GM12878 (cell line): ENCODE measurements around the gene ARL17B. TPM values are rescaled to one million over a fixed set of nuclear protein-coding genes. Genes with fewer than 3 reads are reported as not detected.
A peak's percentile ranks its signal among the peaks of the same experiment; 100 is the strongest.

ENCODE experiments used
- ASH2L ChIP-seq: fragments of 300-600, 200-600 bp; sonication (generic); IDR thresholded peaks from 2 replicates; pipeline ENCODE4 v1.6.1; 2017; ENCODE audit warnings: low read depth, mild to moderate bottlenecking, borderline replicate concordance
- CREB1 ChIP-seq: IDR thresholded peaks from 2 replicates; pipeline ENCODE4 v1.6.1; 2012; ENCODE audit warnings: low read depth, mild to moderate bottlenecking, inconsistent platforms
- CREM ChIP-seq: IDR thresholded peaks from 2 replicates; pipeline ENCODE4 v1.6.1; 2014; ENCODE audit warnings: antibody characterized with exemption, low read depth
- E2F8 ChIP-seq: fragments of 450-650 bp; IDR thresholded peaks from 2 replicates; pipeline ENCODE4 v1.6.1; 2018; ENCODE audit warnings: mild to moderate bottlenecking, low read depth, moderate library complexity; ENCODE audit not compliant: partially characterized antibody
- EED ChIP-seq: sonication (generic); IDR thresholded peaks from 2 replicates; pipeline ENCODE4 v1.6.1; 2016; ENCODE audit warnings: antibody characterized with exemption, low read depth
- GABPA ChIP-seq: IDR thresholded peaks from 2 replicates; pipeline ENCODE4 v1.6.1; 2014; ENCODE audit warnings: antibody characterized with exemption, low read depth, mild to moderate bottlenecking, inconsistent platforms
- GATAD2B ChIP-seq: fragments of 450-650 bp; conservative IDR thresholded peaks from 2 replicates; pipeline ENCODE4 v1.6.1; 2017; ENCODE audit warnings: low read depth, mild to moderate bottlenecking, moderate library complexity
- IKZF2 ChIP-seq, 2 experiments: fragments of 450-650 bp; IDR thresholded peaks; 2 replicates each; pipeline ENCODE4 v1.6.1; 2017; ENCODE audit warnings: mild to moderate bottlenecking in 2 of 2, moderate library complexity in 2 of 2
- MEF2A ChIP-seq: IDR thresholded peaks from 2 replicates; pipeline ENCODE4 v1.6.1; 2011; ENCODE audit warnings: low read depth, mild to moderate bottlenecking, low read length, moderate library complexity; ENCODE audit not compliant: insufficient read depth
- MTA2 ChIP-seq: fragments of 450-650 bp; IDR thresholded peaks from 2 replicates; pipeline ENCODE4 v1.6.1; 2016; ENCODE audit warnings: low read depth, mild to moderate bottlenecking, moderate library complexity
- MTA3 ChIP-seq: IDR thresholded peaks from 2 replicates; pipeline ENCODE4 v1.6.1; 2012; ENCODE audit warnings: low read length, inconsistent platforms, borderline replicate concordance
- NBN ChIP-seq: fragments of 450-650 bp; IDR thresholded peaks from 2 replicates; pipeline ENCODE4 v1.6.1; 2016
- NFIC ChIP-seq: IDR thresholded peaks from 2 replicates; pipeline ENCODE4 v1.6.1; 2012; ENCODE audit warnings: low read depth, mild to moderate bottlenecking, inconsistent platforms, low read length, moderate library complexity
- PAX8 ChIP-seq: fragments of 450-650 bp; IDR thresholded peaks from 2 replicates; pipeline ENCODE4 v1.6.1; 2017; ENCODE audit warnings: mild to moderate bottlenecking, moderate library complexity
- PML ChIP-seq: IDR thresholded peaks from 2 replicates; pipeline ENCODE4 v1.6.1; 2012; ENCODE audit warnings: low read length, inconsistent platforms
- POLR2A ChIP-seq: IDR thresholded peaks from 2 replicates; pipeline ENCODE4 v1.6.1; 2011; ENCODE audit warnings: low read depth, mild to moderate bottlenecking, low read length
- POLR2AphosphoS5 ChIP-seq: IDR thresholded peaks from 2 replicates; pipeline ENCODE4 v1.6.1; 2011; ENCODE audit warnings: mild to moderate bottlenecking, low read length, inconsistent platforms
- RELB ChIP-seq: fragments of 450-650 bp; IDR thresholded peaks from 2 replicates; pipeline ENCODE4 v1.6.1; 2017; ENCODE audit warnings: low read depth, mild to moderate bottlenecking, moderate library complexity
- RUNX3 ChIP-seq: IDR thresholded peaks from 2 replicates; pipeline ENCODE4 v1.6.1; 2012; ENCODE audit warnings: low read length, inconsistent platforms
- SMAD1 ChIP-seq: fragments of 450-650 bp; IDR thresholded peaks from 2 replicates; pipeline ENCODE4 v1.6.1; 2018; ENCODE audit warnings: mild to moderate bottlenecking, low read depth; ENCODE audit not compliant: partially characterized antibody
- SMAD5 ChIP-seq: IDR thresholded peaks from 2 replicates; pipeline ENCODE4 v1.6.1; 2016; ENCODE audit warnings: antibody characterized with exemption, low read depth
- SMARCA5 ChIP-seq: fragments of 450-650 bp; IDR thresholded peaks from 2 replicates; pipeline ENCODE4 v1.6.1; 2017; ENCODE audit warnings: mild to moderate bottlenecking
- SP1 ChIP-seq: IDR thresholded peaks from one replicate; pipeline ENCODE4 v1.6.1; 2011; ENCODE audit warnings: low read depth, low read length
- TBL1XR1 ChIP-seq: IDR thresholded peaks from 2 replicates; pipeline ENCODE4 v1.6.1; 2012; ENCODE audit warnings: low read depth, low read length, improper control_type of control experiment
- ZBED1 ChIP-seq: IDR thresholded peaks from 2 replicates; pipeline ENCODE4 v1.6.1; 2016; ENCODE audit warnings: borderline replicate concordance
- ZNF207 ChIP-seq: fragments of 450-650 bp; IDR thresholded peaks from 2 replicates; pipeline ENCODE4 v1.6.1; 2014; ENCODE audit warnings: antibody characterized with exemption, mild to moderate bottlenecking, borderline replicate concordance
- ZNF217 ChIP-seq: fragments of 450-650 bp; IDR thresholded peaks from 2 replicates; pipeline ENCODE4 v1.6.1; 2017; ENCODE audit warnings: antibody characterized with exemption, mild to moderate bottlenecking
- ZNF24 ChIP-seq: fragments of 450-650 bp; IDR thresholded peaks from 2 replicates; pipeline ENCODE4 v1.6.1; 2017; ENCODE audit warnings: antibody characterized with exemption, mild to moderate bottlenecking
- polyA plus RNA-seq, 11 experiments: library from polyadenylated mRNA; depleted of rRNA in 4 of 11; unstranded in 6 of 11; stranded (reverse) in 5 of 11; fragments of >200 nt; fragmentation: Nextera tagmentation in 4 of 11; fragmentation: Illumina TruSeq in 1 of 11; extraction: Ambion mirVana in 4 of 11; extraction: Trizol in 1 of 11; gene quantifications; 1 replicate in 1 of 11; 2 replicates in 10 of 11; pipeline versions ENCODE4 v1.2.1 to v1.2.3, GENCODE V29; 2011 to 2016; ENCODE audit warnings: inconsistent platforms in 2 of 11, missing spikeins in 2 of 11, low read depth in 1 of 11
- total RNA-seq, 4 experiments: library from RNA; depleted of rRNA in 3 of 4; stranded (reverse); fragments of >200 nt in 3 of 4; fragmentation: Illumina TruSeq in 1 of 4; extraction: Trizol in 1 of 4; gene quantifications; 2 replicates each; pipeline versions ENCODE4 v1.2.1 to v1.2.3, GENCODE V29; 2013 to 2021
- TF ChIP-seq, protein P1 (sequence below): IDR thresholded peaks from 2 replicates; pipeline ENCODE4 v1.6.1; 2012; ENCODE audit warnings: low read length, inconsistent platforms

ARL17B gene
- total and polyA plus RNA-seq, 10 of the 15 experiments (the other 5 are each of a cell fraction or from before 2014, with no cell fraction given) = 6.0 to 25.1 (median 14.2) TPM

GRCh38 chr17:46290906-46291546 is 70.5 kb downstream of the ARL17B start (continued):
- 0 out of 2 replicates have a peak, but pooled peaks have one; percentile 87 for TF ChIP-seq ASH2L
- TF ChIP-seq E2F8 = peak; percentile 33
- TF ChIP-seq ZBED1 = peak; percentile 56; the same call in 1 of the 2 replicates
- TF ChIP-seq PAX8 = peak; percentile 58; the same call in 1 of the 2 replicates
- peak; percentile 61 for TF ChIP-seq POLR2AphosphoS5
- TF ChIP-seq SMAD5 = 0 out of 2 replicates have a peak, but pooled peaks have one; percentile 45
- TF ChIP-seq CREM = peak; percentile 23; the same call in 1 of the 2 replicates
- peak; percentile 91 for TF ChIP-seq NBN
- TF ChIP-seq ZNF207 = peak; percentile 59; the same call in 1 of the 2 replicates
- TF ChIP-seq PML = peak; percentile 49; the same call in 1 of the 2 replicates
- peak; percentile 16 for TF ChIP-seq SP1
- TF ChIP-seq, protein P1, sequence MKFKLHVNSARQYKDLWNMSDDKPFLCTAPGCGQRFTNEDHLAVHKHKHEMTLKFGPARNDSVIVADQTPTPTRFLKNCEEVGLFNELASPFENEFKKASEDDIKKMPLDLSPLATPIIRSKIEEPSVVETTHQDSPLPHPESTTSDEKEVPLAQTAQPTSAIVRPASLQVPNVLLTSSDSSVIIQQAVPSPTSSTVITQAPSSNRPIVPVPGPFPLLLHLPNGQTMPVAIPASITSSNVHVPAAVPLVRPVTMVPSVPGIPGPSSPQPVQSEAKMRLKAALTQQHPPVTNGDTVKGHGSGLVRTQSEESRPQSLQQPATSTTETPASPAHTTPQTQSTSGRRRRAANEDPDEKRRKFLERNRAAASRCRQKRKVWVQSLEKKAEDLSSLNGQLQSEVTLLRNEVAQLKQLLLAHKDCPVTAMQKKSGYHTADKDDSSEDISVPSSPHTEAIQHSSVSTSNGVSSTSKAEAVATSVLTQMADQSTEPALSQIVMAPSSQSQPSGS = 0 out of 2 replicates have a peak, but pooled peaks have one; percentile 60
- peak; percentile 74 for TF ChIP-seq EED
- TF ChIP-seq IKZF2 (IDR thresholded peaks at IDR 0.05) = peak; percentile 77 to 78
- peak; percentile 53 for TF ChIP-seq MTA2
- TF ChIP-seq ZNF217 = peak; percentile 36; the same call in 1 of the 2 replicates
- TF ChIP-seq RUNX3 = peak; percentile 68
- TF ChIP-seq RELB = peak; percentile 85
- TF ChIP-seq MEF2A = peak; percentile 81
- peak; percentile 12; the same call in 1 of the 2 replicates for TF ChIP-seq ZNF24
- 0 out of 2 replicates have a peak, but pooled peaks have one; percentile 72 for TF ChIP-seq NFIC
- peak; percentile 41; the same call in 1 of the 2 replicates for TF ChIP-seq SMARCA5
- TF ChIP-seq SMAD1 = peak; percentile 4
- 0 out of 2 replicates have a peak, but pooled peaks have one; percentile 6 for TF ChIP-seq GATAD2B
- peak; percentile 54; the same call in 1 of the 2 replicates for TF ChIP-seq MTA3
- peak; percentile 37; the same call in 1 of the 2 replicates for TF ChIP-seq POLR2A
- 0 out of 2 replicates have a peak, but pooled peaks have one; percentile 9 for TF ChIP-seq TBL1XR1
- 0 out of 2 replicates have a peak, but pooled peaks have one; percentile 6 for TF ChIP-seq CREB1
- TF ChIP-seq GABPA = 0 out of 2 replicates have a peak, but pooled peaks have one; percentile 35
